NCI-H345 (cell line): Measurements from ENCODE around the gene TSPAN18.

Experiments
- DNase-seq: peaks from one replicate; lab custom pipeline; 2025; lab: John Stamatoyannopoulos, UW

Gene TSPAN18

DNA sequence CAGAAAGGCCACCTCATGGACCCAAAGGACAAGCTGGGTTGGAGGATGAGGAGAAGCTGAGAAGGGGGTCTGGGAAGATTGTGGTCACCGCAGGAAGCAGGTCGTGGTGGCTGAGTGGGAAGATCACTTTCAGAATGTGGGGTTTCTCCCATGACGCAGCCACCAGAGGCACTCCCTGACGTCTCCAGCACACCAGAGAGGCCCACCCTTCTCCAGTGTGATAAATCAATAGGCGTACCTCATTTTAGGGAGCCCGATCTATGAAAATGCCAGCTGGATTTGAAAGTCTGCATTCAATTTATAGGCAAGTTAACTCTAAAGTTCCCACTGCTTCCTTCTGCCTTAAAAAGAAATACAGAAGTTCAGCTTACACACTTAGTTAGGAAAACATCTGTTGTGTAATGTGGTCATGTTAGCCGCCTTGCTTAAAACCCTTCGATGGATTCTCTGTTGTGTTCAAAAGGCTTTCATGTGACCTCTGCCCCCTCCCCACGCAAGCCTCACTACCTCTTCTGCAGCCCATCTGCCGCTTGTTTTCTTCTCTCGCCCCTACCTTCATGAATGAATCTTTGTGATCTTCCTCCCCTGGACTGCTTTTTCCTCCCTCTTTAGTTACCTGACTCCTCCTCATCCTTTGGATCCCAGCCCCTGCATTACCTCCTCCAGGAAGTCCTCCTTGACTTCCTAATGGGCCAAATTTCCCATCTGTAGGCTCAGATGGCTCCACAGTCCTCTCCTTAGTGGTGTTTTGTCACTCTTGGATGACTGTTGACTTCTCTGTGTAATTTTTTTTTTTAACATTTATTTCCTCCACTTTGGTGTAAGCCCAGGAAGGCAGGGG is 10.7 kb downstream of the TSPAN18 start:
- DNase-seq: no peak

DNA sequence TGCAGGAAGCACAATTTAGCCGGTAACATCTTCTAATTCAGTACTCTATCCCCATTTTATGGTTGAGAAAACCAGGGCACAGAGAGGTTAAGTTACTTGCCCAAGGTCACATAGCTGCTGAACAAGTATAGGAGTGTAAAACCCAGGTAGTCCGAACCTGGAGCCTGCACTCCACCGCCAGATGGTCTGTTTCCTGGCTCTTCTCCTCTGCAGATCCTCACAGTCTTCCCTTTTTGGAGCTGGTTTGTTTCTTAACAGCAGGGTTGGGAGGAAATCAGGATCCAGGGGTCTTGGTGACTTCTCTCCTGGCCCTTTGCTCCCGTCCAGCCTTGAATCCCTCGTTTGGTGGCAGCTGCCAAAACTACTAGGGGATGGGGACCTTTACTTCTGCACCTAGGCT is 12.0 kb downstream of the TSPAN18 start:
- DNase-seq: no peak

DNA sequence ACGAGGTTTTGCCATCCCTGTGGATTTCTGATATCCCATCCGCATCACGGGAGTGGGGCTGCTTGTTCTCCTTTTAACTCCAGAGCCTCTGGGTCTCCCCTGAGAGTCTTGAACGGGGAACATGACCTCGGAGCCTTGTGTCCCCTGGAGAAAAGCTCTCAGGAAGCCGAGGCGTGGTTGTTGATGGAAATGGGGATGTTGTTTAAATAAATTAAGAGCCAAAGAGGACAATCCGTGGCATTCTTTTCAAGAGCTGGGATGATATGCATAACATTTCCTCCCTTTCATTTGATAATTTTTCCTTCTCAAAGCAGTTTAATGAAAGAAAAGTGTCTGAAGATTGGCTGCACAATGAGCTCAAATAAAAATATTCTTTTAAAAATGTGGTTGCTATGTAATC is 14.2 kb downstream of the TSPAN18 start:
- DNase-seq: no peak

DNA sequence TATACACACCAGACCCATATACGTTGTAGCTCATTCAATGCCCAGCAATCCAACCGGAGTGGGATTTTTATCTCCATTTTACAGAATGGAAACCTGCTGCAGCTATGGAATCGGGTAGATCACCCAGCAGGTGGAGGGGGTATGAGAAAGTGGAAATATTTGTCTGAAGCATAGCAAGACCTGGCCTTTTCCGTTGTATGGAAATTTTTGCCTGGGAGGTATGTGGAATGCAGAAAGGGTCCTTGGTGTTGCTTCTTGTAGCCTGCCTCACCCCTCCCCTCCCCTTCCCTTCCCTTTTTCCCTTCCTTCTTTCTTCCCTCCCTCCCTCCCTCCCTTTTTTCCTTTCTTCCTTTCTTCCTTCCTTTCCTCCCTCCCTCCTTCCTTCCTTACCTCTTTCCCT is 15.2 kb downstream of the TSPAN18 start:
- DNase-seq: no peak

DNA sequence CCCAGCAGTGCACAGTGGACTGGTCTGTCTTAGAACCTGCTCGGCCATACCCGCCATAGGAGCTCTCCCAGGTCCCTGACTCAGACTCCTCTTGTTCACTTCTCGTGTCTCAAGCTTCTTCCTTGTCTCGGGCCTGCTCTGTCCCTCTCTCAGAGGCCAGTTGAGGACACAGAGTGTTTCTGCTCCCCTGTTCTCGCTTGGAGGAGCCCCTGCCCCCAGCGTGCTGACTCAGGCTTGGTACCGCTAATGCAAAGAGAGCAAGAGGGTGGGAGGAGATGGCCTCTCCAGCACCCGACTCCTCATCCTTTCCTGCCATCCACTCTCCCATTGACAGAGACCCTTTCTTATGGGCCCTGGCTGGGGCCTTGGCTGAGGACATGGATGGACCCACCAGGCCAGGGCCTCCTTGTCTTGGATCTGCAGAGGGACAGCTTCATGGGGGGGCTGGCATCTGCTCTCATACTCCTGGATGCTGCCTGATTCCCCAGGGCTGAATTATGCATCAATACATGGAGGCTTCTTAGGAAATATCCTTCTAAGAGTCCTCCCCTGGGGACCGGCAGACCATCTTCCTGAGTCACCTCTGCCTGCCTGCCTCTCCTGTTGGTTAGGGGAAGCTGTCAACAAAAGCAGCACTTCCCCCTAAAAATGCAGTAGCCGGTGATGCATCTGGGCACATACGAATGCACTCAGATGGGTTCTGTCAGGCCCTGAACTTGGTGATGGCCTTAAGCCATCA is 15.9 kb downstream of the TSPAN18 start:
- no peak for DNase-seq

DNA sequence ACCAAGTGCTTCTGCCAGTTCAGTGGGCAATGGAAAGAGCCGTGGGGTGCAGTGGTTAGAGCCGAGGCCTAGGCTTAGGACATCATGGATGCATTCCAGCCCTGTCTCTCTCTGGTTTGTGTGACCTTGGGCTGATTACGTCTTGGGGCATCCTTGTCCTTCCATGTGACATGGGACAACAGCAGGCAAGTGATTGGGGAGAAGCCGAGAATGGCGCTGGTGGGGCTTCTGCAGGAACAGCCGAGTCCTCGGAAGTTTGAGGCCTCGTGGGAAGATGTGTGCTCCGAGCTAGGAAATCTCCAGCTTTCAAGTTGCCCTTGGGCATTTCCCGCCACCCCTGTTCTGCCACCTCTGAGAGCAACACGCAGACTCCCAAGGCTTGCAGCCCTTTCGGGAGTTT is 16.6 kb downstream of the TSPAN18 start:
- DNase-seq: no peak

DNA sequence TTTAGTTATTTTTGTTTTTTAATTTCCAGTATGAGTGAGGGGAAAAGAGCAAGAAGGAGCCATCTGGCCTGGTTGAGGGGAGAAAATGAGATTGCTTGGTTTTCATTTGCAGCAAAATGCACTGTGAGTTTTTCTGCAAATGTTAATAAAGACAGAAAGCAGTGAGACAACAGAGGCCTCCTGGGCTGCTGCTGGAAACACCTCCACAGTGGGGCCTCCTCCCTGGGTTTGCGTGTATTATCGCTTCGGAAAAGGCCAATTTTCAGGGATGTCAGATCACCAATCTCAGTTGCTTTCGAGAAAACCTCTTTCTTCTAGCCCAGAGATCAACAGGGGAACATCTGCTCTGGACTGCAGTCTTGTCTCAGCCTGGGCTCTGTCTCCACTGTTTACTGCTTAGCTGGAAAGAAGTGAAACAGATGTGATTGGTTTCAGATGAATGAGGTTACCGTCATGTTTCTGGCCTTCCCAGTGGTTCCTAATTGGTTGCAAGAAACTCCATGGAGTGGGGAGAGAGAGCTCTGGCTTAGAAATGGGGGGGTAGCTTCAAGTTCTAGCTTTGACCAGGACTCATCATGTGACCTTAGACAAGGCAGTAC is 17.3 kb downstream of the TSPAN18 start:
- DNase-seq: no peak

DNA sequence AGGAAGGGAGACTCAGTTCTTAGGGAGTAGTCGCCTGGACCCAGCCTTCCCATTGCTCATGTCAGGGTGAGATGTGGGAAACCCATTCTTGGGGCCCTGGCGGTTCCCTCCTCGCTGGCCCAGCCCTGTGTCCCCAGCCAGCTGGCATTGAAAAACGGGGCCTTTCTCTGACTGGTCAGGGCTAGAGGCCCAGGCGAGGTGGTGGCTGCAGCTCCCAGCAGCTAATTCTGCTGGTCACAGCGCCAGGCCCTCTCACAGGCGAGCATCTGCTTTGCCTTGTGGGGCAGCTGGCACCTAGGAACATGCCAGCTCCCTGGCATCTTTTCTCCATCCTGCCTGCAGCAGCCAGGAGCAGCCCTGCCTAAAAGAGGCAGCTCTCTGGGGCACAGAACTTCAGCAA is 20.1 kb downstream of the TSPAN18 start:
- no peak for DNase-seq

DNA sequence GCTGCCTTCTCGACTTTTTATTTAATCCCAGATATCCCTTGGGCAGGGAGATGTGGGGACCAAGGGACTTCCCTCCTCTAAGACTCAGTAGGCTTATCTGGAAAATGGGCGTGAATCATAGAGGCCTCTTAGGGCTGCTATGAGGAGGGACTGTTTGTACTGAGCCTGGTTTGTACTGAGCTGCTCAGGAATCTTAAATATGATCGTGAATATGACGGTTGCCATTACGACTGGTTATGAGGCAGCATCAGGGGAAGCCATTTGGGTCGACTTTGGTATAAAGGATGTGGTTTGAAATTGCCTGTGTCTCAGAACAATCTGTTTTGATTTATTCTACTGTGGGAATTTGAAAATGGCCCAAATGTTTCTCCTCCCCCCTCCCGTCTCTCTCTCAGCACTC is 20.6 kb downstream of the TSPAN18 start:
- DNase-seq: no peak

DNA sequence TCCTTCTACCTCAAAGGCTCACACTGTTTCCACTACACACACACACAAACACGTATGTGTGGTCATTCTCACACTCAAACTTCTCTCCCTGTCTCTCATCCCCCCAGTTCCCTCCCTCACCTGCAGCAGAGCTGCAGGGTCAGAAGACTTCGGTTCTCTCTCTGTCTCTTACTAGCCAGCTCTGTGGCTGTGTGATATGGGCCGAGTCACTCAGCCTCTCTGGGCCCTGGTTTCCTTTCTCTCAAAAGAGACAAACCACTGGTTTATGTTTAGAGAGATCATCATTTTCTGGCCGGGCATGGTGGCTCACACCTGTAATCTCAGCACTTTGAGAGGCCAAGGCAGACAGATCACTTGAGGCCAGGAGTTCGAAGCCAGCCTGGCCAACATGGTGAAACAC is 21.1 kb downstream of the TSPAN18 start:
- no peak for DNase-seq

DNA sequence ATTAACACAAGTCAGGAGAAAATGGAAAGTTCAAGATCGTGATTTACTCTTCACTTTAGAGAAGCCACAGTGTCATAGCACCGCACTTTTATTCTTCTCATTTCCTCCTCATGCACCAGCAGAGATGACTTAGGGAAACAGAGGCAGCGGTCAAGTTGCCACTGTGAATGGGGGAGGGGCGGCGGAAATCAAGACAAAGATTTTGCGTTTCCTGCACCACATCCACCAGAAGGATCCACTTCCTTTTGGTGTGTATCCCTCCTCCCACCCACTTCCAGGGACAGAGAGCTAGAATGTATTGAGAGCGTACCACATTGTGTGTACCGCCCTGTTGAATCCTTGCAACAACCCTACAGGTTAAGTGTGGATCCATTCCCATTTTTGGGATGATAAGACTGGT is 21.8 kb downstream of the TSPAN18 start:
- no peak for DNase-seq

DNA sequence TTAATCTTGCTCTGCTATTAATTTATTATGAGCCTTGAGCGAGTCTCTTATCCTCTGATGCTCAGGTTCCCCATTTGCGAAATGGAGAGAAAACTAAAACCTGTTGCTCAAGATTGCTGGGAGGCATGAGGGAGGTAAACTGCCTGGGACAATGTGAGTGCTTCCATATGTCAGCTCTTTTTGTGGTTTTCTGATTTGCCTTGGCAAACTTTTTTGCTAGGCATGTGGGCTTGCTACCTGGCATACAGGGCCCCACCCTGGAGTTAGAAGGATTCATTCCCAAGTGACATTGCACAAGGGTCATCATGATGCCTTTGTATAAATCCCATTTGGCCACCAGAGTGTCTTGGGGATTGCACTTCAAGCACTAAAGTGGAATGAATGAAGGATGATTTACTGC is 22.4 kb downstream of the TSPAN18 start:
- DNase-seq: no peak

DNA sequence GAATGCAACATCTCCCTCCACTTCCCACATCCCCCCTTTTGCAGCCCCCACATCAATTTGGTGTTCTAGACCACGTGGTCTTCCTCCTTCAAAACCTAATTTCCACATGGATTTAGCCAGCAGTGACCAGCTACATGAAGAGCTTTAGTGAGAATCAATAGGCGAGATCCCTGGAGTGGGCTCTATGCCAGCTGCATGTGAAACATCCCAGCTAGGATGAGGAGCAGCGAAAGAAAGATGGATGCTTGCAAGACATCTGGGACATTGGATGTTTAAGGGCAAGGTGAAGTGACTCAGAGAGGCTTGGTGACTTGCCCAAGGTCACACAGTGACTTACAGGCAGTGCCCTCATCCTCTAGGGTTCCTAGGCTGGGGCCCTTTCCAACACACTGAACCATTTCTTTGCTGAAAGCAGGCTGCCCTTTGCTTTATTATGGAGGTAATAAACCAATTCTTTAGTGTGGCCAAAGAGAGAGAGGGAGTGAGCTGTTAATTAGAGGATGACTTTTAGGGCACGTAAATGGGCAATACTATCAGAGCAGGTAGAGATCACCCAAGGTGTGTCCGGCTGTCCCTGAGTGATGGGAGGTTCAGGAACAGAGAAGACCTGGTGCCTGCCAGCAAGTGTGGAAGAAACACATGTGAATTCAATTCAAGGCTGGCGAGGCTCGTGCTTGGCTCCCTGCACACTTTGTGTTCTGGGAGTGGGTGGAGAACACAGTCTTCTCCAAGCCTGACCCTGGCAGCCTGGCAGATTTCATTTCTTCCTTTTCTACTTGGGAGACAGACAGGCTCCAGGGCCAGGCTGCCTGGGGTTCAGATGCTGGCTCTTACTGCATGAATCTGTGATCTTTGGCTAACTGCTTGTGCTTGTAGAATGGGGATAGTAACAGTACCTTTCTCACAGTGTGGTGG is 24.0 kb downstream of the TSPAN18 start:
- no peak for DNase-seq

DNA sequence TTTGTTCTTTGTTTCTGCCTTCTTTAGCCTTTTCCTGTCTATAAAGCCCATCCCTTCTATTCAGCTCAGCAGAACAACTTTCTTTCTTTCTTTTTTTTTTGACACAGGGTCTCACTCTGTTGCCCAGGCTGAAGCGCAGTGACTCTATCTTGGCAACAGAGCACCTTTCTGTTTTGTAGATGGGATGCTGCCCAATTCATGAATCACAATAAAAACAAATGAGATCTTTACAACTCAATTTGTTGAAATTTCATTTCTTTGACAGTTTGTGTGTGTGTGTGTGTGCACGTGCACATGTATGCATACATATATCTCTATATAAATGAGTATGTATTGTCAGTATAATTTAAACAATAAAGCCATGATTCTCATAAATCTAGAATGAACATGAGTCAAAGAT is 25.5 kb downstream of the TSPAN18 start:
- DNase-seq: no peak

DNA sequence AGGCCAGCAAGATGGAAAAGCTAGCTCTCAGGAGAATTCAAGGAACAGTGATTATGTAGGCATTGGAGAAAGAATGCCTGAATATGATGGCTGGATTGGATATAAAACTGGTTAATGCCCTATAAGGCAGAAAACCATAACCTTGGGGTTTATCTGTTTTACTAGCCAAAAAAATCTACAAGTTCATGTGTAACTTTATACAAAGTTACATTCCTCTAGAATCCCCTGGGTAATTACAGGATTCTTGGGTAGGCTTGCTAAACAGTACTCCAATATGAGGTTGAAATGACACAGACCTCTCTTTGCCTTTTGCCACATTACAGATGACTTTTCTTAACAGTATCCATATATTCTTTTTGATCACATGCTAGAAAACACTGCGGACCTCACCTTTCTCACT is 26.0 kb downstream of the TSPAN18 start:
- DNase-seq: no peak

DNA sequence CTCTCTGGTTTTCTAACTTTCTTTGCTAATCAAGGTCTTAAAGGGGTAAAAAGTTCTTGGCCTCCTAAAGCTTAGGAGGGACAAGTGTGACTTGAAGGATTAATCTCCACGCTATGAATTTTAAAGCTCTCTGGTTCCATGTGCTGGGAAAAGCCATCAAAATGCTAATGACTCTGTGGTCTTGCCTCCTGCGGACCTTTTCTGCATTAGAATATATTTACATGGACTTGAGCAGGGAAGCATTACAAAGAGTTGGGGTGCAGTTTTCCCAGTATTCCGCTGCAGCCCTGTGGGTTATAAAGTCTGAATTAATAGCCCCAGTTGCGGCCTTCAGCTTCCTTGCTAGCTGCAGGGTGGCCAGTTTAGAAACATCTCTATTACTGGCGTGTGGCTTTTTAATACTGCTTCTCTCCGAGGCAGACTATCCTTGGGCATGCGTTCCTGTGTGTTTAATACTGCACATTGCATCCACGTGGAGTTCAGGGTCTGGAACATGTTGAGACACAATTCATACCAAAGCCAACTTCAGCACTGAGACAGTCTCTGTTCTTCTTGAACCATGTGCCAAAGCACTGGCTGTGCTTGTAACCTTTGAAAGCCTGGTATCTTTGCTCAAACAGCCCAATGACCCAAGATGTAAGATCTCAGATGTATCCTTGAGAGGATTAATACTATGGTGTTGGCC is 27.3 kb downstream of the TSPAN18 start:
- DNase-seq: no peak

DNA sequence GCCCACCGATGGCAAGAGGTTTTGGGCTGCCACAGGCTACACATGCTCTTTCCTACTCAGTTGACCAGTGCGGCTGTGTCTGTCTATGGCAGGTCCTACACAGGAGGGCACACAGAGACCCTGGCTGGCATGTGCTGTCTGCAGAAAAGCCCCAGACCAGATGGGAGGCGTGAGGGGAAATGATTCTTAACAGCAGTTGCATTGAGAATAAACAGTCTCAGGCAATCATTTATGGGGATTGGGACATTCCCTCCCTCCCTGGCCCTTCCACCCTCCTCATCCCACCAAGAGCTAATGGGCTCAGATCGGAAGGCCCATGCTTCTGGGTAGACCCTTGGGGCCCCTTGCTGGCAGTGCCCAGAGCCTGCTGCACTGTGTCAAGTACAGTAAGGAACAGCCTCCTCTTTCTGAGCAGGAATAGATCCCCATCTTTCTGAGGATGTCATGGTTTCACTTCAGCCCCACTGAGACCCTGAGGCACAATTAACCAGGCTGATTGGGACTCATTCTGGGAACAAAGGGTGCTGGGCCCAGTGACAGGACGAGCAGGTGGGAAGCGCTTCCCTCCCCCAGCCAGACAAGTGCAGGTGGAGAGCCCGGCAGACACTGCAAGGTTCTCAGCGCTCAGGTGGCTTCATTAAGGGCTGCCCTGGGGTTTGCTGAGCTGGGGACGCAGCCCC is 28.3 kb downstream of the TSPAN18 start:
- DNase-seq: no peak

DNA sequence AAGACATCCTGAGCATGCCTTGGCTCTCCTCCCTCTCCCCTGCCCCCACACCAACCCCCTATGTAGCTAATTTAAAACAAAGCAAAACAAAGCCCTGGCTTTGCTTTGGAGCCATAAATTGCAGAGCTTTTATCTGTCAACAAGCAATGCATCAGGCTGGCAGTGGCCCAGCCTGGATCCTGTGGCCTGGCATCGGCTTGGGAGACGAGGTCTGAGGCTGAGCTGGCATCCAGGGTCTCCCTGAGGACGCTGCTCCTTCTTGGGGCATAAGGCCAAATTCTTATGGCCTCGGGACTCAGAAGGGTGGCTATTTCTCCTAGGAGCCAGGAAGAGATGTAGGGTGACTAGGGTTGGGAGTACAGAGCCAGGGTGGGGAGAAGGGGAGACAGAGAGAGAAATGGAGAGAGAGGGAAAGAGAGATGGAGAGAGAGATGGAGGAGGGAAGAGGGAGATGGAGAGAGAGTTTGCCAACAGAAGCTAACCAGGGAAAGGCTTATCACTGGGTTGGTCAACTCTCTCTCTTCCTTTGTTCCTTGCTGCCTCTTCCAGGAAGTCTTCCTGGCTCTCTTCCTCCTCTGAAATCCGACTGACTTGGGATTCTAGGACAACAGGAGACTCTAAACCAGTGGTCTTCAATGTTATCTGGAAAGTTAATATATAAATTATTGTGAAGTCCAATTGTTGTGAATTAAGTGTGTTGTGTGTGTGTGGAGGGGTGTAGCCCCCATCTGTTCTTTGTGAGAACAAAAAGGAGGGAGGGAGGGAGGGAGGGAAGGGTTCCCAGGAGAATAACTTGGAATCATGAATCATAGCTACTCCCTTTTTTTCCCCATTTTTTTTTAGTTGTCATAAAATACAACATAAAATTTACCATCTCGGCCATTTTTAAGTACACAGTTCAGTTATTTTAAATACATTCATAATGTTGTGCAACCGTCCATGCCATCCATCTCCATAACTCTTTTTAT is 29.1 kb downstream of the TSPAN18 start:
- no peak for DNase-seq

DNA sequence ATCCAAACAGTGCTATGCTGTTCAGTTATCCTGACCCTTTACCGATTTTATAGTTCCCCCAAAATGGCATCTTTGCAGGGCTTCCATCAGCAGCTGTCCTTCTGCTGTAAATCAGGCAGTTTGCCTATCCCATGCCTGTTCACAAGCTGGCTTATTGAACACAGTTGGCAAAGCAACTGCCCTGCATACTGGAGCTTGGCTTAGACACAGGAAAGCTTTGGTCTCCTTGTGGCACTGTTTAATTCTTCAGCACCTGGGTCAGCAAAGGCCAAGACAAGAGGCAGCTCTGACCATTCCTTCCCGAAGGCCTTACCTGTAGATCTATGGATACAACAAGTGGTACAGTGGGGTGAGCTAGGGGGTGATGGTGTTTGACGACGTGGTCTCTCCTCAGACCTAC is 32.2 kb downstream of the TSPAN18 start:
- DNase-seq: no peak
